ENCODE measurements around the gene MPP2. TPM values are rescaled to one million over a fixed set of nuclear protein-coding genes. Genes with fewer than 3 reads are reported as not detected.

Gene MPP2
- total and polyA plus RNA-seq, 2 experiments from 2014 or later: 23.4 to 25.4 TPM

DNA sequence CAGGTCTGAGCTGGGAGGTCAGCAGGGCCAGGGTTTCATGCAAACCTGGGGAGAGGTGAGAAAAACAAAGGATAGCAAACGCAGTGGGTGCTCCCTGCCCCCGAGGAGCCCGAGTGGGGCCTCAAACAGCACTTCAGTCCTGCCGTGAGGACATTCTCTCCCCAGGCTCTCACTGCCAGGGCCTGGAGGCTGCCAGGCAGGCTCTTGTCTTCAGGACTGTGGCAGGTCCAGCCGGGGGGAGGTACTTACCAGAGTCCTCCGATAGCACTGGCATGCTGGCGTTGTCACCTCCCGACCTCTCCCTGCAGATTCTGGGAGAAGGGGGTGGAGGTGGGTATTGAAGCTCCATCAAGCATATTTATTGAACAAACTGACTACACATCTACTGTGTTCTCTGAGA is 75.7 kb downstream of the MPP2 start:
- Histone ChIP-seq H3K36me3 (no peaks in the 10 kb centered on the region), H3K27me3 (no peaks in the 10 kb centered on the region), H3K4me1 (ENCODE audit: low read depth) (peaks cover 9% of the 10 kb centered on the region), H3K4me3 (no peak overlapping the region), H3K9me3 (ENCODE audit: low read depth) (no peaks in the 10 kb centered on the region), H3K27ac (no peak overlapping the region)
- peak in 1 of 2 donors; percentile 67 for DNase-seq (ENCODE audit: low read depth in 1 of 2, low spot score in 1 of 2)
- TF ChIP-seq, protein P1, sequence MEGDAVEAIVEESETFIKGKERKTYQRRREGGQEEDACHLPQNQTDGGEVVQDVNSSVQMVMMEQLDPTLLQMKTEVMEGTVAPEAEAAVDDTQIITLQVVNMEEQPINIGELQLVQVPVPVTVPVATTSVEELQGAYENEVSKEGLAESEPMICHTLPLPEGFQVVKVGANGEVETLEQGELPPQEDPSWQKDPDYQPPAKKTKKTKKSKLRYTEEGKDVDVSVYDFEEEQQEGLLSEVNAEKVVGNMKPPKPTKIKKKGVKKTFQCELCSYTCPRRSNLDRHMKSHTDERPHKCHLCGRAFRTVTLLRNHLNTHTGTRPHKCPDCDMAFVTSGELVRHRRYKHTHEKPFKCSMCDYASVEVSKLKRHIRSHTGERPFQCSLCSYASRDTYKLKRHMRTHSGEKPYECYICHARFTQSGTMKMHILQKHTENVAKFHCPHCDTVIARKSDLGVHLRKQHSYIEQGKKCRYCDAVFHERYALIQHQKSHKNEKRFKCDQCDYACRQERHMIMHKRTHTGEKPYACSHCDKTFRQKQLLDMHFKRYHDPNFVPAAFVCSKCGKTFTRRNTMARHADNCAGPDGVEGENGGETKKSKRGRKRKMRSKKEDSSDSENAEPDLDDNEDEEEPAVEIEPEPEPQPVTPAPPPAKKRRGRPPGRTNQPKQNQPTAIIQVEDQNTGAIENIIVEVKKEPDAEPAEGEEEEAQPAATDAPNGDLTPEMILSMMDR (IDR thresholded peaks at IDR 0.05; ENCODE audit: low read depth, low read length): no peak

DNA sequence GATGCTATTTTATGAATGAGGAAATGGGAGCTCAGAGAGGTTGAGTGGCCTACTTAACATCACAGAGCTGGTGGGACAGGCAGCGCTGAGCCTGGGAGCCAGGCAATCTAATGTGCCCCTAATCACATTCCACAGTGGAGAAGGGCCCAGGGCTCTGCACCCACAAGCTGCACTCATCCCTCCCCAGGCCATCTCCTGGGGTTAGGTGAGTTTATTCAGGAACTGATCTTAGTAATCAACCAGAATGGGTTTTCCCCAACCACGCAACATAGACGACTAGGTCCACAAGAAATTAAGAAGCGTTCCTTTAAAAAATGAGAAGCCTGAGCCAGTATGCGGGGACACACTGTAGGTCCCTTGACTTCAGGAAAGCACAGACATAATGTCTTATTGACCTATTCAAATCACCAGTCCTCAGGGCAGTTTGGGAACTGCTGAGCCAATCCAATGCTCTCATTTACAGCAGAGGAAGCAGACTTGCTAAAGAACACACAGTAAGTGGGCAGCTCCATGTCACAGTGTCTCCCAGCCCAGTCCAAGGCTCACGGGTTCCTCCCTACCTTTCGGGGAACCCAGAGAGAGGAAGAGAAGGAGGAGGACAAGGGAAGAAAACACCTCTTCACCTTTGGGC is 76.7 kb downstream of the MPP2 start:
- no peak overlapping the region for H3K4me3 ChIP-seq
- H3K9me3 ChIP-seq (ENCODE audit: low read depth): no peaks in the 10 kb centered on the region
- peaks cover 9% of the 10 kb centered on the region for H3K4me1 ChIP-seq (ENCODE audit: low read depth)
- no peaks in the 10 kb centered on the region for H3K36me3 ChIP-seq
- no peak for DNase-seq (ENCODE audit: low read depth in 1 of 2, low spot score in 1 of 2)
- no peak overlapping the region for H3K27ac ChIP-seq
- no peaks in the 10 kb centered on the region for H3K27me3 ChIP-seq
- TF ChIP-seq, protein P1 (IDR thresholded peaks at IDR 0.05; ENCODE audit: low read depth, low read length): no peak

DNA sequence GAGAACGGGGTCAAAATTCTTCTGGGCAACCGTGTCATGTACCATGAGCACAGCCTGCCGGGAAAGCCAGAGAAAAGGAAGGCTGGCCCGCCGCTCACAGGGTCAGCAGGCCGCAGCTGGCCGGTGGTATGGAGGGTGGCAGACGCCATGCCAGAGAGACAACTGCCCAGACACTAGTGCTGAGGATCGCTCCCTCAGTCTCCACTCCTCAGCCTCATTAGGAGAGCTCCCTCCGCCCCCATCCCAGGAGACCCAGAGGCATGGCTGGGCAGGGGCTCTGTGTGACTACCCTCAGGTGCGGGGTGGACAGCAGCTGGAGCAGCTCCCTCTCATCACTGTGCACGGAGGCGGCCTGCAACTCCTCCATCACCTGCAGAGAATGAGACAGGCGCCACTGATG is 77.6 kb downstream of the MPP2 start:
- no peaks in the 10 kb centered on the region for H3K36me3 ChIP-seq
- DNase-seq (ENCODE audit: low read depth in 1 of 2, low spot score in 1 of 2): no peak
- H3K4me1 ChIP-seq (ENCODE audit: low read depth): peaks cover 9% of the 10 kb centered on the region
- H3K27ac ChIP-seq: no peak overlapping the region
- no peaks in the 10 kb centered on the region for H3K27me3 ChIP-seq
- TF ChIP-seq, protein P1 (IDR thresholded peaks at IDR 0.05; ENCODE audit: low read depth, low read length): no peak
- no peaks in the 10 kb centered on the region for H3K9me3 ChIP-seq (ENCODE audit: low read depth)
- H3K4me3 ChIP-seq: no peak overlapping the region

DNA sequence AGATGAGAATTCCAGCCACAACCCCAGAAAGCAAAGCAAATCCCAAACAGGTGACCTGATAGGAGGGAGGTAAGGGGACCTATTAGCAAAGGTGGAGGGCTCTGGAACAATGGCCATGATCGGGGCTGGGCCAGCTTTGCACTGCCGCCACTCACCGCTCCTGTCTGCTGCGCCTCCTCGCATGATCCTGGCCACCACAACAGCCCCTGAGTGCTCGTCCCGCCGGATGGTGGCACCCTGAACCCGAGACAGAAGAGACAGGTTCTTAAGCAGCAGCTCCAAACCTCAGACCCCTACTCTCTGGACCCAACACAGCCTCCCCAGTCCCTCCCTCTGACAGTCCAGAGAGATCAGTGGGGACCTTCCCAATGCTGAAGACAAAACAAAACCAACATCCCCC is 79.7 kb downstream of the MPP2 start:
- no peaks in the 10 kb centered on the region for H3K9me3 ChIP-seq (ENCODE audit: low read depth)
- no peak overlapping the region for H3K27ac ChIP-seq
- no peak for DNase-seq (ENCODE audit: low read depth in 1 of 2, low spot score in 1 of 2)
- H3K36me3 ChIP-seq: no peaks in the 10 kb centered on the region
- peaks cover 9% of the 10 kb centered on the region for H3K4me1 ChIP-seq (ENCODE audit: low read depth)
- no peaks in the 10 kb centered on the region for H3K27me3 ChIP-seq
- TF ChIP-seq, protein P1 (IDR thresholded peaks at IDR 0.05; ENCODE audit: low read depth, low read length): no peak
- H3K4me3 ChIP-seq: no peak overlapping the region

DNA sequence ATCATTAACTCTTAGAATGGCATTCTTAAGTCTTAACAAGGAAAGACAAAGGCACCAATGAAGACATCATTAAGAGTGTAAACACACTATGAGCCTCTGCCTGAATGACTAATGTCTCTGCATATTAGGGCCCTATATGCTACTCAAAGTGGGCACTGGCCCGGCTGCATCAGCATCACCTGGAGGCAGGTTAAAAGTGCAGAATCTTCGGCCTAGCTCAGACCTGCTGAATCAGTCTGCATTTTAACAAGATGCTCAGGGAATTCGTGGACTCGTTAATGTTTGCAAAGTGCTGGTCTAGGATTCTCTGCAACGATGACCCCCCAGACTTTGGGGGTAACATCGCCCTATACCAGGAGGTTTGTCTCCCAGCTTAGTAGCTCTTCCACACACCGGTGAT is 81.1 kb downstream of the MPP2 start:
- H3K4me1 ChIP-seq (ENCODE audit: low read depth): peaks cover under 1% of the 10 kb centered on the region
- no peak overlapping the region for H3K4me3 ChIP-seq
- H3K9me3 ChIP-seq (ENCODE audit: low read depth): no peaks in the 10 kb centered on the region
- no peak overlapping the region for H3K27ac ChIP-seq
- no peaks in the 10 kb centered on the region for H3K36me3 ChIP-seq
- no peaks in the 10 kb centered on the region for H3K27me3 ChIP-seq
- DNase-seq (ENCODE audit: low read depth in 1 of 2, low spot score in 1 of 2): no peak
- TF ChIP-seq, protein P1 (IDR thresholded peaks at IDR 0.05; ENCODE audit: low read depth, low read length): no peak

Measured in cardiac muscle cell (in vitro differentiated cells and primary cell).